Uterus (tissue), 4 donors: ENCODE results near the gene RPL15. TPM values are rescaled to one million over a fixed set of nuclear protein-coding genes. Genes with fewer than 3 reads are reported as not detected.
"Not testable (repeated sequence)": the region's sequence is repeated elsewhere in the genome, so short reads cannot be mapped to it uniquely, and the experiment has no call there.

ENCODE experiments used
- DNase-seq, 2 donors: peaks; one replicate each; pipeline ENCODE4 v3.0.0-alpha.2; 2019 to 2020
- H3K27ac ChIP-seq, 2 donors: fragments of 200-600 bp; sonication (generic); 1 replicate in 1 of 2; 2 replicates in 1 of 2; pipeline ENCODE4 v1.5.1; 2016 to 2018
- H3K27me3 ChIP-seq, 2 donors: fragments of 200-600 bp; sonication (generic); one replicate each; pipeline ENCODE4 v1.5.1; 2018 to 2019; ENCODE audit warnings: control low read depth in 1 of 2
- H3K36me3 ChIP-seq, 2 donors: fragments of 200-600 bp; sonication (generic); one replicate each; pipeline ENCODE4 v1.5.1; 2019; ENCODE audit warnings: control low read depth in 1 of 2
- H3K4me1 ChIP-seq, 2 donors: fragments of 200-600 bp; sonication (generic); one replicate each; pipeline ENCODE4 v1.5.1; 2018 to 2019; ENCODE audit warnings: control low read depth in 1 of 2
- H3K4me3 ChIP-seq, 2 donors: fragments of 200-600 bp; sonication (generic); 1 replicate in 1 of 2; 2 replicates in 1 of 2; pipeline ENCODE4 v1.5.1; 2018 to 2019; ENCODE audit warnings: mild to moderate bottlenecking in 1 of 2
- H3K9me3 ChIP-seq, 2 donors: fragments of 200-600 bp; sonication (generic); one replicate each; pipeline ENCODE4 v1.5.1; 2019; ENCODE audit warnings: control low read depth in 1 of 2
- CTCF ChIP-seq, 4 experiments: fragments of 200-600 bp in 2 of 4; fragments of 450-650 bp in 2 of 4; sonication (generic) in 2 of 4; IDR thresholded peaks; one replicate each; pipeline ENCODE4 v1.5.1; 2016 to 2019; ENCODE audit warnings: antibody characterized with exemption in 4 of 4, mild to moderate bottlenecking in 2 of 4, moderate library complexity in 1 of 4
- POLR2A ChIP-seq, 2 donors: fragments of 450-650 bp; IDR thresholded peaks; one replicate each; pipeline ENCODE4 v1.6.1; 2016; ENCODE audit warnings: antibody characterized with exemption in 2 of 2, mild to moderate bottlenecking in 1 of 2, moderate library complexity in 1 of 2
- intact Hi-C: fragments of 100-400 bp; cut with DNase I; formaldehyde crosslinking; loops from one replicate; pipeline ENCODE4 v1.15.1; 2023; ENCODE audit warnings: low total_unique reads
- total RNA-seq, 4 donors: library from RNA; depleted of rRNA in 3 of 4; stranded (reverse); fragments of >200 nt in 3 of 4; gene quantifications; one replicate each; pipeline versions ENCODE4 v1.1.0 to v1.2.4, GENCODE V29; 2014 to 2023
- donor health status: DM: yes; HTN: yes; CAD: no.

The RPL15 gene
- 1,000 to 10,000 TPM; 2,242 to 5,103 (median 3,613) TPM for total RNA-seq

GRCh38 chr3:23916886-23917678, at the start of gene RPL15, which contains the start of gene NKIRAS1:
Gene RPL15, plus strand, starts transcription at chr3:23917132. Its CDS starts 728 bp downstream, at chr3:23917860.
Gene NKIRAS1, minus strand, starts transcription at chr3:23916990. Its CDS starts 6,086 bp downstream, at chr3:23910904.
- H3K4me3 ChIP-seq, result peak within 1 kb of the TSS; percentile 78 to 91
- TF ChIP-seq CTCF (IDR thresholded peaks at IDR 0.05), result peak; percentile 36 to 84 (median 53)
- peak; percentile 88 to 98 for TF ChIP-seq POLR2A (IDR thresholded peaks at IDR 0.05)
- intact Hi-C loops, result no loop called here
- no peaks in the 10 kb centered on the region for H3K27me3 ChIP-seq
- peaks cover 0 to 4% of the 10 kb centered on the region in 2 donors for H3K4me1 ChIP-seq
- DNase-seq, result peak; percentile 97 to 98
- no peaks in the 10 kb centered on the region for H3K9me3 ChIP-seq
- H3K36me3 ChIP-seq, result no peaks in the 10 kb centered on the region
- peak within 1 kb of the TSS; percentile 94 to 95 for H3K27ac ChIP-seq

- no peaks in the 10 kb centered on the region for H3K36me3 ChIP-seq
- DNase-seq, result no peak
- H3K4me3 ChIP-seq, result no peak overlapping the region
- TF ChIP-seq CTCF (IDR thresholded peaks at IDR 0.05) (no peak), POLR2A (IDR thresholded peaks at IDR 0.05) (no peak)
- H3K27me3 ChIP-seq, result no peaks in the 10 kb centered on the region
- no peaks in the 10 kb centered on the region for H3K9me3 ChIP-seq
- peaks cover 0 to 9% of the 10 kb centered on the region in 2 donors for H3K4me1 ChIP-seq
- intact Hi-C loops, result no loop called here
- H3K27ac ChIP-seq, result no peak overlapping the region
These were observed 49.5 kb upstream of the RPL15 start for GRCh38 chr3:23867400-23867799.

GRCh38 chr3:23867838-23868237, 49.1 kb upstream of the RPL15 start:
- peaks cover 0 to 9% of the 10 kb centered on the region in 2 donors for H3K4me1 ChIP-seq
- intact Hi-C loops, result no loop called here
- H3K36me3 ChIP-seq, result no peaks in the 10 kb centered on the region
- TF ChIP-seq POLR2A (IDR thresholded peaks at IDR 0.05) (no peak), CTCF (IDR thresholded peaks at IDR 0.05) (no peak)
- H3K27me3 ChIP-seq, result no peaks in the 10 kb centered on the region
- DNase-seq, result no peak
- no peak overlapping the region for H3K27ac ChIP-seq
- H3K9me3 ChIP-seq, result no peaks in the 10 kb centered on the region
- no peak overlapping the region for H3K4me3 ChIP-seq

GRCh38 chr3:23869977-23870662, 46.8 kb upstream of the RPL15 start:
- Histone ChIP-seq H3K9me3 (no peaks in the 10 kb centered on the region), H3K27ac (no peak overlapping the region), H3K27me3 (no peaks in the 10 kb centered on the region), H3K4me3 (no peak overlapping the region), H3K4me1 (peaks cover 8 to 9% of the 10 kb centered on the region in 2 donors), H3K36me3 (no peaks in the 10 kb centered on the region)
- intact Hi-C loops, result no loop called here
- no peak for DNase-seq
- TF ChIP-seq CTCF (IDR thresholded peaks at IDR 0.05), result no peak

GRCh38 chr3:23870663-23871043, 46.3 kb upstream of the RPL15 start:
- H3K27me3 ChIP-seq, intact Hi-C loops: not testable (repeated sequence)
- peaks cover 9 to 10% of the 10 kb centered on the region in 2 donors for H3K4me1 ChIP-seq

GRCh38 chr3:23871361-23871760, 45.6 kb upstream of the RPL15 start:
- intact Hi-C loops, H3K36me3 ChIP-seq, H3K27ac ChIP-seq, DNase-seq, H3K4me3 ChIP-seq, H3K27me3 ChIP-seq, H3K9me3 ChIP-seq: not testable (repeated sequence)
- peaks cover 3 to 11% of the 10 kb centered on the region in 2 donors for H3K4me1 ChIP-seq

More at GRCh38 chr3:23870663-23871043, 46.3 kb upstream of the RPL15 start:
- not testable (repeated sequence) for DNase-seq, H3K36me3 ChIP-seq, H3K9me3 ChIP-seq, H3K4me3 ChIP-seq, H3K27ac ChIP-seq
